K562 (cell line): Measurements from ENCODE around the gene USP49. TPM values are rescaled to one million over a fixed set of nuclear protein-coding genes. Genes with fewer than 3 reads are reported as not detected.

Experiments
- ATAC-seq: fragments of 200-7000 bp; cut with Tn5 transposase; 3 replicates; pipeline ENCODE4 v1.9.1; 2020; ENCODE audit warnings: moderate library complexity
- BruUV-seq: library from RNA; stranded (reverse); fragments of 400-500 nt; replicated peaks from 2 replicates; lab custom pipeline; 2021; lab: Mats Ljungman, UMichigan
- CTCF ChIA-PET: fragments of 300-600 bp; formaldehyde crosslinking; extraction: SDS; loops from one replicate; lab custom pipeline; 2021; ENCODE audit warnings: low intra/inter-chr PET ratio; lab: Yijun Ruan, JAX
- POLR2A ChIA-PET: fragments of 300-600, 350-650 bp; sonication (Branson Sonifier 250); formaldehyde crosslinking; extraction: SDS; loops from one replicate; lab custom pipeline; 2021; ENCODE audit warnings: antibody characterized with exemption, inconsistent platforms; lab: Yijun Ruan, JAX
- DNase-seq, 4 experiments: peaks; one replicate each; pipeline versions ENCODE4 v3.0.0 to v3.0.0-alpha.2; 2011 to 2018; ENCODE audit warnings: low spot score in 3 of 4, mixed read lengths in 3 of 4; ENCODE audit errors: extremely low read depth in 1 of 4
- FAIRE-seq: peaks from 2 replicates; lab custom pipeline; 2011; peaks lifted over from hg19 to GRCh38; lab: Jason Lieb, UNC
- H2AFZ ChIP-seq: 2 replicates; pipeline ENCODE4 v1.6.0; 2011; ENCODE audit warnings: low read depth, low read length, control low read depth, inconsistent platforms
- H3K27ac ChIP-seq: fragments of 200-600 bp; 3 replicates; pipeline ENCODE4 v1.8.0; 2011; ENCODE audit warnings: low read depth, mild to moderate bottlenecking, control low read depth, inconsistent platforms, low read length, moderate library complexity, mixed read lengths; ENCODE audit errors: extremely low read depth
- H3K27me3 ChIP-seq, 2 experiments: fragments of 300-600 bp in 1 of 2; 2 replicates in 1 of 2; 3 replicates in 1 of 2; pipeline versions ENCODE4 v1.6.0 to v1.8.0; 2011; ENCODE audit warnings: inconsistent platforms in 2 of 2, low read length in 2 of 2, mild to moderate bottlenecking in 1 of 2, mixed read lengths in 1 of 2, moderate library complexity in 1 of 2; ENCODE audit not compliant: control insufficient read depth in 2 of 2, insufficient read depth in 2 of 2
- H3K36me3 ChIP-seq: fragments of 300-600 bp; 3 replicates; pipeline ENCODE4 v1.8.0; 2011; ENCODE audit warnings: mild to moderate bottlenecking, low read length, inconsistent platforms; ENCODE audit not compliant: control insufficient read depth, insufficient read depth
- H3K4me1 ChIP-seq, 2 experiments: fragments of 200-600 bp in 1 of 2; replicated peaks in 1 of 2; 2 replicates in 1 of 2; 3 replicates in 1 of 2; pipeline versions ENCODE4 v1.5.1 to v1.8.0; 2011; ENCODE audit warnings: inconsistent platforms in 2 of 2, low read length in 2 of 2, mild to moderate bottlenecking in 1 of 2, mixed read lengths in 1 of 2, moderate library complexity in 1 of 2; ENCODE audit not compliant: control insufficient read depth in 2 of 2, insufficient read depth in 2 of 2
- H3K4me2 ChIP-seq: 2 replicates; pipeline ENCODE4 v1.6.1; 2011; ENCODE audit warnings: low read length, control low read depth, inconsistent platforms, mixed read lengths; ENCODE audit not compliant: insufficient read depth
- H3K4me3 ChIP-seq: fragments of 200-600 bp; sonication (generic), shearing (Covaris generic); 2 replicates; pipeline ENCODE4 v1.5.1; 2016; ENCODE audit warnings: control low read depth, inconsistent platforms
- H3K79me2 ChIP-seq: fragments of 200-600 bp; 3 replicates; pipeline ENCODE4 v1.8.0; 2011; ENCODE audit warnings: low read length, inconsistent platforms; ENCODE audit not compliant: control insufficient read depth, insufficient read depth
- H3K9ac ChIP-seq, 2 experiments: 2 replicates each; pipeline versions ENCODE4 v1.6.0 to v1.6.1; 2011; ENCODE audit warnings: low read depth in 2 of 2, low read length in 2 of 2, control low read depth in 1 of 2, inconsistent platforms in 1 of 2, mild to moderate bottlenecking in 1 of 2, mixed read lengths in 1 of 2; ENCODE audit not compliant: insufficient read depth in 1 of 2
- H3K9me1 ChIP-seq: one replicate; pipeline ENCODE4 v1.6.0; 2011; ENCODE audit warnings: inconsistent platforms, mild to moderate bottlenecking, low read length, moderate library complexity; ENCODE audit not compliant: control insufficient read depth, insufficient read depth
- H3K9me3 ChIP-seq: replicated peaks from 2 replicates; pipeline ENCODE4 v1.5.1; 2011; ENCODE audit warnings: low read depth, low read length, inconsistent platforms; ENCODE audit not compliant: control insufficient read depth, insufficient read depth
- H4K20me1 ChIP-seq: replicated peaks from 2 replicates; pipeline ENCODE4 v1.6.1; 2011; ENCODE audit warnings: low read length, inconsistent platforms, mixed read lengths; ENCODE audit not compliant: control insufficient read depth, insufficient read depth
- DEAF1 ChIP-seq: fragments of 450-650 bp; formaldehyde crosslinking; IDR thresholded peaks from 2 replicates; pipeline ENCODE4 v1.4.0; 2020; ENCODE audit warnings: mild to moderate bottlenecking, moderate library complexity
- GTF3C2 ChIP-seq: IDR thresholded peaks from 3 replicates; pipeline ENCODE4 v1.6.1; 2011; ENCODE audit warnings: borderline replicate concordance, mild to moderate bottlenecking, moderate library complexity; ENCODE audit not compliant: insufficient read length; ENCODE audit errors: extremely low read depth
- ID3 ChIP-seq, 2 experiments: fragments of 250-450 bp in 1 of 2; fragments of 450-650 bp in 1 of 2; sonication (Bioruptor Pico) in 1 of 2; IDR thresholded peaks; 2 replicates each; pipeline versions ENCODE4 v1.6.1 to v1.8.0; 2016 to 2021; ENCODE audit warnings: mild to moderate bottlenecking in 2 of 2, moderate library complexity in 2 of 2, missing compliant biosample characterization in 1 of 2, missing genetic modification characterization in 1 of 2
- MBD2 ChIP-seq: sonication (generic); IDR thresholded peaks from 2 replicates; pipeline ENCODE4 v1.6.1; 2016; ENCODE audit warnings: low read depth, borderline replicate concordance
- RAD21 ChIP-seq, 2 experiments: fragments of 250-450 bp in 1 of 2; fragments of 450-650 bp in 1 of 2; sonication (Bioruptor Pico) in 1 of 2; formaldehyde crosslinking in 1 of 2; IDR thresholded peaks in 1 of 2; conservative IDR thresholded peaks in 1 of 2; 2 replicates each; pipeline versions ENCODE4 v1.4.0 to v1.8.0; 2020 to 2022; ENCODE audit warnings: mild to moderate bottlenecking in 2 of 2, moderate library complexity in 1 of 2
- SMC3 ChIP-seq: conservative IDR thresholded peaks from 2 replicates; pipeline ENCODE4 v1.6.1; 2011; ENCODE audit warnings: low read depth, low read length, improper control_type of control experiment; ENCODE audit not compliant: insufficient read depth
- TCF15 ChIP-seq: fragments of 250-450 bp; sonication (Bioruptor Pico); IDR thresholded peaks from 2 replicates; pipeline ENCODE4 v1.8.0; 2022; ENCODE audit warnings: moderate library complexity, mild to moderate bottlenecking, inconsistent platforms
- THAP12 ChIP-seq: fragments of 250-450 bp; sonication (Bioruptor Pico); IDR thresholded peaks from 2 replicates; pipeline ENCODE4 v1.9.0; 2021; ENCODE audit warnings: mild to moderate bottlenecking, inconsistent platforms
- YY1 ChIP-seq, 3 experiments: IDR thresholded peaks; 2 replicates each; pipeline ENCODE4 v1.6.1; 2011; ENCODE audit warnings: low read length in 2 of 3, mild to moderate bottlenecking in 2 of 3, moderate library complexity in 2 of 3, borderline replicate concordance in 1 of 3, control low read depth in 1 of 3, low read depth in 1 of 3; ENCODE audit not compliant: insufficient read depth in 3 of 3, insufficient replicate concordance in 2 of 3, control insufficient read depth in 1 of 3, insufficient read length in 1 of 3; ENCODE audit errors: extremely low read depth in 1 of 3
- WGBS: fragments of 100-300 bp; shearing (Covaris generic); methylation state at CpG from one replicate; pipeline ENCODE4 v1.1.6; 2016; ENCODE audit warnings: low coverage, mixed read lengths; ENCODE audit not compliant: insufficient coverage; ENCODE audit errors: missing lambda C conversion rate; 5-methylcytosine and 5-hydroxymethylcytosine counted together
- in situ Hi-C: fragments of 300-500 bp; cut with MboI; formaldehyde crosslinking; loops from 4 replicates; pipeline ENCODE4 v1.15.0; 2018; ENCODE audit warnings: inconsistent platforms, mixed read lengths
- intact Hi-C: fragments of 100-400 bp; cut with micrococcal nuclease; formaldehyde crosslinking; loops from 2 replicates; pipeline ENCODE4 v1.14.2; 2022
- polyA plus RNA-seq, 8 experiments: library from polyadenylated mRNA; depleted of rRNA in 4 of 8; stranded (reverse) in 5 of 8; unstranded in 3 of 8; fragments of >200 nt; fragmentation: Nextera tagmentation in 2 of 8; fragmentation: Illumina TruSeq in 1 of 8; extraction: Ambion mirVana in 2 of 8; extraction: Trizol in 1 of 8; gene quantifications; 2 replicates each; pipeline versions ENCODE4 v1.2.1 to v1.2.3, GENCODE V29; 2011 to 2014; ENCODE audit warnings: inconsistent platforms in 1 of 8, missing spikeins in 1 of 8
- total RNA-seq, 7 experiments: library from RNA; depleted of rRNA in 6 of 7; stranded (reverse); fragments of >200 nt in 6 of 7; fragmentation: Illumina TruSeq in 2 of 7; extraction: Trizol in 2 of 7; gene quantifications; 2 replicates each; pipeline versions ENCODE4 v1.2.1 to v1.2.3, GENCODE V29; 2011 to 2021; ENCODE audit warnings: low replicate concordance in 1 of 7

Gene USP49
- total and polyA plus RNA-seq, 9 of the 15 experiments (the other 6 are each of a cell fraction or from before 2014, with no cell fraction given), result 1.0 to 9.9 (median 6.5) TPM

GRCh38 chr6:41801380-41801779, 93.8 kb downstream of the USP49 start:
- Histone ChIP-seq H3K36me3 (peaks cover 19% of the 10 kb centered on the region; the same call in 1 of the 3 replicates), H3K4me3 (no peak overlapping the region), H3K9ac (no peak overlapping the region), H3K27ac (no peak overlapping the region), H2AFZ (no peak overlapping the region), H3K9me3 (no peaks in the 10 kb centered on the region), H3K27me3 (no peaks in the 10 kb centered on the region), H3K79me2 (no peaks in the 10 kb centered on the region), H3K9me1 (no peaks in the 10 kb centered on the region), H3K4me1 (peaks cover 0 to 3% of the 10 kb centered on the region in 2 experiments; a peak in 1 of 5 replicates), H3K4me2 (no peak overlapping the region), H4K20me1 (no peaks in the 10 kb centered on the region)
- 54% methylated on average over 2 of the region's 2 CpGs for WGBS
- BruUV-seq, result no TSS peak
- ATAC-seq (peak; percentile 71), FAIRE-seq (no peak), DNase-seq (peak in 1 of 4 experiments; percentile 33)
- in situ Hi-C loops, result no loop called here
- ChIA-PET POLR2A (interaction anchor here (1.0 to 3.5 kb wide), 5 partner anchors 12 to 246 kb away, joined by 3 to 37 read pairs (median 5); partner anchors contain the start of gene TOMM6), CTCF (interaction anchor here (0.7 to 2.8 kb wide), 8 partner anchors 46 to 429 kb away, joined by 3 to 24 read pairs (median 4); no protein-coding TSS in a partner anchor)
- intact Hi-C loops, result loop anchor here (1.0 to 5.0 kb wide), 4 partner anchors 46 to 243 kb away; no protein-coding TSS in a partner anchor
- TF ChIP-seq TCF15 (CRISPR knock-in tag) (no peak), GTF3C2 (no peak), SMC3 (peak; percentile 56), MBD2 (no peak), DEAF1 (CRISPR knock-in tag) (peak; percentile 56), RAD21 (CRISPR knock-in tag; conservative IDR thresholded peaks at IDR 0.05 in 1 of 2, IDR thresholded peaks at IDR 0.05 in 1 of 2) (peak; percentile 70 to 78), YY1 (IDR thresholded peaks at IDR 0.05; ENCODE audit: borderline replicate concordance in 1 of 3, control insufficient read depth in 1 of 3, extremely low read depth in 1 of 3, insufficient read depth in 3 of 3, insufficient read length in 1 of 3, insufficient replicate concordance in 2 of 3, low read depth in 1 of 3, low read length in 2 of 3) (no peak), THAP12 (CRISPR knock-in tag) (no peak), ID3 (CRISPR knock-in tag; IDR thresholded peaks at IDR 0.05) (no peak), ID3 (tag; IDR thresholded peaks at IDR 0.05) (no peak)
